ENCODE measurements around the gene TREH.
"Not testable (repeated sequence)": the region's sequence is repeated elsewhere in the genome, so short reads cannot be mapped to it uniquely, and the experiment has no call there.

Gene TREH

GRCh38 chr11:118696673-118697226 lies 17.3 kb upstream of the TREH start:
- DNase-seq = no peak

- DNase-seq = no peak
Measured at GRCh38 chr11:118694771-118695170, 15.3 kb upstream of the TREH start.

GRCh38 chr11:118694185-118694584 lies 14.7 kb upstream of the TREH start:
- no peak for DNase-seq

- DNase-seq = no peak
Measured at GRCh38 chr11:118691926-118692830, 12.7 kb upstream of the TREH start.

GRCh38 chr11:118690553-118691304 lies 11.3 kb upstream of the TREH start:
- no peak for DNase-seq

- DNase-seq = peak; percentile 48
Measured at GRCh38 chr11:118689852-118690552, 10.6 kb upstream of the TREH start.

- no peak for DNase-seq
Measured at GRCh38 chr11:118689503-118689851, 10.0 kb upstream of the TREH start.

GRCh38 chr11:118688851-118689502 lies 9.5 kb upstream of the TREH start:
- DNase-seq = no peak

- not testable (repeated sequence) for DNase-seq
Measured at GRCh38 chr11:118688339-118688738, 8.9 kb upstream of the TREH start.

GRCh38 chr11:118687906-118688305 lies 8.5 kb upstream of the TREH start:
- no peak for DNase-seq

GRCh38 chr11:118684187-118684586 lies 4.7 kb upstream of the TREH start:
- no peak for DNase-seq

GRCh38 chr11:118682939-118683338 lies 3.5 kb upstream of the TREH start:
- not testable (repeated sequence) for DNase-seq

GRCh38 chr11:118682372-118682771 lies 2.9 kb upstream of the TREH start:
- no peak for DNase-seq

GRCh38 chr11:118678908-118679307 lies 542 bp downstream of the TREH start:
- DNase-seq = not testable (repeated sequence)

GRCh38 chr11:118677977-118678376 lies 1.5 kb downstream of the TREH start:
- DNase-seq = no peak

GRCh38 chr11:118674082-118674435 lies 5.4 kb downstream of the TREH start:
- no peak for DNase-seq

GRCh38 chr11:118673361-118674081 lies 5.9 kb downstream of the TREH start:
- no peak for DNase-seq

GRCh38 chr11:118672846-118673245 lies 6.6 kb downstream of the TREH start:
- DNase-seq = no peak

- DNase-seq = no peak
Measured at GRCh38 chr11:118671254-118671653, 8.2 kb downstream of the TREH start.

- no peak for DNase-seq
Measured at GRCh38 chr11:118670063-118670462, 9.4 kb downstream of the TREH start.

- DNase-seq = no peak
Measured at GRCh38 chr11:118666371-118666770, 13.1 kb downstream of the TREH start.

GRCh38 chr11:118663902-118664301 lies 15.5 kb downstream of the TREH start:
- no peak for DNase-seq
